ENCODE data around the gene PHTF2.

DNA sequence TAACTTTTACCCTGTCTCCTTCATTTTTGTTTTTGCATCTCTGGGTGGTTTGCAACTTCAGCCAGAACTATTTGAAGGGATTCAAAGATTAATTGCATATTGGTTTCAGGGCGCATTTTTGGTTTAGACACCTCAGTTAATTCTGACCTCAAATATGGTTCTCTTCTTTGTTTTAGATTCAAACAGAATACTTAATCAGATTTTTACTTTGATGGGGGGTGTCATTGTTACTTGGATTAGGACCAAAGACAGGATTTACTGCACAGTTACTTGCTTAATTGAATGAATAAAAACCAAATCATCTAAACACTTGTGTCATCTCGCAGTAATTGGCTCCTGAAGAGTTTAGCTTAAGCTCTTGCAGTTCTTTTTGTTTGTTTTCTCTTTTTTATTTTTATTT is 100.9 kb downstream of the PHTF2 start:
- TF ChIP-seq, protein P1, sequence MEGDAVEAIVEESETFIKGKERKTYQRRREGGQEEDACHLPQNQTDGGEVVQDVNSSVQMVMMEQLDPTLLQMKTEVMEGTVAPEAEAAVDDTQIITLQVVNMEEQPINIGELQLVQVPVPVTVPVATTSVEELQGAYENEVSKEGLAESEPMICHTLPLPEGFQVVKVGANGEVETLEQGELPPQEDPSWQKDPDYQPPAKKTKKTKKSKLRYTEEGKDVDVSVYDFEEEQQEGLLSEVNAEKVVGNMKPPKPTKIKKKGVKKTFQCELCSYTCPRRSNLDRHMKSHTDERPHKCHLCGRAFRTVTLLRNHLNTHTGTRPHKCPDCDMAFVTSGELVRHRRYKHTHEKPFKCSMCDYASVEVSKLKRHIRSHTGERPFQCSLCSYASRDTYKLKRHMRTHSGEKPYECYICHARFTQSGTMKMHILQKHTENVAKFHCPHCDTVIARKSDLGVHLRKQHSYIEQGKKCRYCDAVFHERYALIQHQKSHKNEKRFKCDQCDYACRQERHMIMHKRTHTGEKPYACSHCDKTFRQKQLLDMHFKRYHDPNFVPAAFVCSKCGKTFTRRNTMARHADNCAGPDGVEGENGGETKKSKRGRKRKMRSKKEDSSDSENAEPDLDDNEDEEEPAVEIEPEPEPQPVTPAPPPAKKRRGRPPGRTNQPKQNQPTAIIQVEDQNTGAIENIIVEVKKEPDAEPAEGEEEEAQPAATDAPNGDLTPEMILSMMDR (IDR thresholded peaks at IDR 0.05; ENCODE audit: low read depth, low read length): no peak
- no peak for TF ChIP-seq POLR2A (IDR thresholded peaks at IDR 0.05; ENCODE audit: extremely low read depth, insufficient read length)
- no peak for TF ChIP-seq MYC (IDR thresholded peaks at IDR 0.05; ENCODE audit: low read depth, low read length)

Data from NB4 (cell line).